Esophagus muscularis mucosa (tissue), 4 donors: ENCODE results near the gene TBC1D22A. TPM values are rescaled to one million over a fixed set of nuclear protein-coding genes. Genes with fewer than 3 reads are reported as not detected.

Experiments
- DNase-seq: peaks from one replicate; pipeline ENCODE4 v3.0.0-alpha.2; 2017; ENCODE audit errors: extremely low spot score
- H3K27ac ChIP-seq, 4 donors: fragments of 200-600 bp; sonication (generic); replicated peaks in 1 of 4; 1 replicate in 3 of 4; 2 replicates in 1 of 4; pipeline ENCODE4 v1.5.1; 2016 to 2019; ENCODE audit warnings: mild to moderate bottlenecking in 1 of 4
- H3K27me3 ChIP-seq, 4 donors: fragments of 200-600 bp; sonication (generic); one replicate each; pipeline versions ENCODE4 v1.5.1 to v1.6.0; 2016 to 2019
- H3K36me3 ChIP-seq, 4 donors: fragments of 200-600 bp; sonication (generic); one replicate each; pipeline ENCODE4 v1.5.1; 2016 to 2019
- H3K4me1 ChIP-seq, 4 donors: fragments of 200-600 bp; sonication (generic); one replicate each; pipeline ENCODE4 v1.5.1; 2016 to 2019
- H3K4me3 ChIP-seq, 4 donors: fragments of 200-600 bp; sonication (generic); 1 replicate in 2 of 4; 2 replicates in 2 of 4; pipeline ENCODE4 v1.5.1; 2016 to 2019; ENCODE audit warnings: mild to moderate bottlenecking in 4 of 4, moderate library complexity in 1 of 4
- H3K9me3 ChIP-seq, 4 donors: fragments of 200-600 bp; sonication (generic); 1 replicate in 3 of 4; 2 replicates in 1 of 4; pipeline ENCODE4 v1.5.1; 2016 to 2019
- EP300 ChIP-seq: sonication (generic); formaldehyde crosslinking; IDR thresholded peaks from one replicate; pipeline ENCODE4 v1.6.1; 2017; ENCODE audit warnings: antibody characterized with exemption
- POLR2A ChIP-seq: fragments of 450-650 bp; IDR thresholded peaks from one replicate; pipeline ENCODE4 v1.6.1; 2017; ENCODE audit warnings: antibody characterized with exemption, moderate library complexity, mild to moderate bottlenecking, low read depth
- POLR2AphosphoS5 ChIP-seq, 2 donors: sonication (generic); formaldehyde crosslinking; IDR thresholded peaks; one replicate each; pipeline ENCODE4 v1.6.1; 2017; ENCODE audit warnings: antibody characterized with exemption in 2 of 2
- WGBS: methylation state at CpG from one replicate; pipeline ENCODE4 v1.1.5; 2018; 5-methylcytosine and 5-hydroxymethylcytosine counted together
- intact Hi-C: fragments of 100-400 bp; cut with DNase I; formaldehyde crosslinking; loops from one replicate; pipeline ENCODE4 v1.15.1; 2023
- total RNA-seq, 4 donors: library from RNA; depleted of rRNA; stranded (reverse); fragments of >200 nt; gene quantifications; one replicate each; pipeline versions ENCODE4 v1.1.0 to v1.2.1, GENCODE V29; 2016
- TF ChIP-seq, protein P1 (sequence below), 3 experiments: fragments of 200-600 bp in 2 of 3; fragments of 450-650 bp in 1 of 3; sonication (generic) in 2 of 3; IDR thresholded peaks; one replicate each; pipeline ENCODE4 v1.5.1; 2017 to 2019; ENCODE audit warnings: antibody characterized with exemption in 3 of 3, mild to moderate bottlenecking in 2 of 3, moderate library complexity in 1 of 3

Gene TBC1D22A
- total RNA-seq, 4 donors from 2014 or later: 15.2 to 20.7 (median 18.8) TPM

DNA sequence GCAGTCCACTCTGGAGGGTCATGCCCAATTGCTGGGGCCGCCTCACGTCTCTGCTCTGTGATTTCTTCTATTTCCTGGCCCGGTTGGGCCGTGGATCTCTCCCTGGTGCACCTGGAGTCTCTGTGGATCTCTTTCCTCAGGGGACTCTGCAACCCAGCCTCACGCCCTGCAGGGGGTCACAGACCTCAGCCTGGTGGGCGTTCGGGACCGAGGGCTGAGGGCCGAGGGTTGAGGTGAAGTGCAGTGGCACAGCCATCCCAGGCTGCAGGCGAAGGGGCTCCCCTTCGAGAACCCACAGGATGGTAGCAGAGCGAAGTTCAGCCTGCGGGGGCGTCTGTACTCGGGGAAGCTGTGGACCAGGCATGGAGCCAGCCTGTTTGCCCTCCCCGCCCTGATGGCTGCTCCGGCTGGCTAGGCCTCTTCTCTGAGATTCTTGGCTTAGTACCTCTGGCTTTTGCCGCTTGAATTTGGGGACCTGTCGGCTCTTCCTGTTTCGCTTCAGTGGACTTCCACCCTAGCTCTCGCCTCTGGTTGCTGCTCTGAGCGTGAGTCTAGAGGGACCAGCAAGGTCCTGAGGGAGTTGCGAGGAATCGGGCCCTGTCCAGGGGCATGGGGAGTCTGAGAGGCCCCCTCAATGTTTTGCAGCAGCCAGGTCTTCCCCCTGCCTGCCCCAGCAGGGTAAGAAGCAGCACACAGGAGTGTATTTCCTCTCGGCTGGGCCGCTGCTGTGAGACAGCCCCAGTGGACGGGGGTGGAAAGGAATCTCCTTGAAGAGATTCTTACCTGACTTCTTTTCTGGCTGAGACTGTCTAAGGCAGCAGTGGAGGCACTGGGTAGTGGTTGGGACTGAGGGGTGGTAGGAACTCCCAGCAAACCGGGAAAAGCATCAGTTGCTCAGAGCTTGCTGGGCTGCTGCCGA is 140.8 kb downstream of the TBC1D22A start:
- no peak overlapping the region for H3K27ac ChIP-seq
- no peaks in the 10 kb centered on the region for H3K27me3 ChIP-seq
- intact Hi-C loops: no loop called here
- no peak overlapping the region for H3K4me3 ChIP-seq
- no peak for TF ChIP-seq EP300
- no peak for TF ChIP-seq POLR2A
- TF ChIP-seq, protein P1, sequence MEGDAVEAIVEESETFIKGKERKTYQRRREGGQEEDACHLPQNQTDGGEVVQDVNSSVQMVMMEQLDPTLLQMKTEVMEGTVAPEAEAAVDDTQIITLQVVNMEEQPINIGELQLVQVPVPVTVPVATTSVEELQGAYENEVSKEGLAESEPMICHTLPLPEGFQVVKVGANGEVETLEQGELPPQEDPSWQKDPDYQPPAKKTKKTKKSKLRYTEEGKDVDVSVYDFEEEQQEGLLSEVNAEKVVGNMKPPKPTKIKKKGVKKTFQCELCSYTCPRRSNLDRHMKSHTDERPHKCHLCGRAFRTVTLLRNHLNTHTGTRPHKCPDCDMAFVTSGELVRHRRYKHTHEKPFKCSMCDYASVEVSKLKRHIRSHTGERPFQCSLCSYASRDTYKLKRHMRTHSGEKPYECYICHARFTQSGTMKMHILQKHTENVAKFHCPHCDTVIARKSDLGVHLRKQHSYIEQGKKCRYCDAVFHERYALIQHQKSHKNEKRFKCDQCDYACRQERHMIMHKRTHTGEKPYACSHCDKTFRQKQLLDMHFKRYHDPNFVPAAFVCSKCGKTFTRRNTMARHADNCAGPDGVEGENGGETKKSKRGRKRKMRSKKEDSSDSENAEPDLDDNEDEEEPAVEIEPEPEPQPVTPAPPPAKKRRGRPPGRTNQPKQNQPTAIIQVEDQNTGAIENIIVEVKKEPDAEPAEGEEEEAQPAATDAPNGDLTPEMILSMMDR (IDR thresholded peaks at IDR 0.05): no peak
- TF ChIP-seq POLR2AphosphoS5 (IDR thresholded peaks at IDR 0.05): no peak
- WGBS: 94% methylated on average over 12 of the region's 29 CpGs
- DNase-seq: no peak
- no peaks in the 10 kb centered on the region for H3K9me3 ChIP-seq
- H3K4me1 ChIP-seq: peaks cover 0 to 10% (median 4%) of the 10 kb centered on the region in 4 donors
- peaks cover 8 to 13% (median 12%) of the 10 kb centered on the region in 4 donors for H3K36me3 ChIP-seq

DNA sequence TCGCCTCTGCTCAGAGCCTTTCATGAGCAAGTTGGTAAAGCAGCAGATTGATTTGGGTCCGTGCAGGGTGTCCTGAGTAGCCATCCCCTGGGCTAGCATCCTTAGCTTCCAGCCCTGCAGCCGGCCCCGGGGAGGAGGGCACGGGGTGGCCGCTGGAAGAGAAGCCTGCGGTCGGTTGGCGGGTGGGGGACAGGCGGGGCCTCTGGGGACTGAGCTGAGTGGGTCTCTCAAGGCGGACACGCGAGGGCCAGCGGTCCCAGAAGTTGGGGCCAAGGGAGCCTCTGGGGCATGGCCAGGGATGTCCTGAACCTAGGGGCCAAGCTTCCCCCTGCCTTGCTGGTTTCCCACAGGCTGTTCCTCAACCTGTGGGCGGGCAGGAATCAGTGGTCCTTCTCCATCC is 143.0 kb downstream of the TBC1D22A start:
- Histone ChIP-seq H3K9me3 (no peaks in the 10 kb centered on the region), H3K36me3 (peaks cover 8 to 19% (median 12%) of the 10 kb centered on the region in 4 donors), H3K27ac (no peak overlapping the region), H3K4me3 (no peak overlapping the region), H3K27me3 (no peaks in the 10 kb centered on the region), H3K4me1 (peaks cover 0 to 9% (median 4%) of the 10 kb centered on the region in 4 donors)
- no peak for TF ChIP-seq POLR2AphosphoS5 (IDR thresholded peaks at IDR 0.05)
- TF ChIP-seq, protein P1 (IDR thresholded peaks at IDR 0.05): no peak
- no peak for TF ChIP-seq EP300
- no peak for TF ChIP-seq POLR2A
- intact Hi-C loops: no loop called here
- 93% methylated on average over 13 of the region's 15 CpGs for WGBS
- DNase-seq: no peak

- no peak for DNase-seq
- TF ChIP-seq POLR2A (no peak), EP300 (no peak), POLR2AphosphoS5 (IDR thresholded peaks at IDR 0.05) (no peak)
- TF ChIP-seq, protein P1 (IDR thresholded peaks at IDR 0.05): no peak
- H3K36me3 ChIP-seq: peaks cover 8 to 19% (median 12%) of the 10 kb centered on the region in 4 donors
- H3K9me3 ChIP-seq: no peaks in the 10 kb centered on the region
- H3K4me3 ChIP-seq: no peak overlapping the region
- H3K4me1 ChIP-seq: peaks cover 0 to 5% (median 2%) of the 10 kb centered on the region in 4 donors
- WGBS: 93% methylated on average over 6 of the region's 8 CpGs
- no peak overlapping the region for H3K27ac ChIP-seq
- intact Hi-C loops: no loop called here
- H3K27me3 ChIP-seq: no peaks in the 10 kb centered on the region
Observed at GRCh38 chr22:46905834-46906233, 143.4 kb downstream of the TBC1D22A start.

- DNase-seq: no peak
- no peak overlapping the region for H3K27ac ChIP-seq
- H3K4me1 ChIP-seq: no peaks in the 10 kb centered on the region
- no peaks in the 10 kb centered on the region for H3K27me3 ChIP-seq
- TF ChIP-seq POLR2AphosphoS5 (IDR thresholded peaks at IDR 0.05): no peak
- TF ChIP-seq POLR2A: no peak
- TF ChIP-seq, protein P1 (IDR thresholded peaks at IDR 0.05): no peak
- no peak for TF ChIP-seq EP300
- H3K36me3 ChIP-seq: peaks cover 8 to 19% (median 12%) of the 10 kb centered on the region in 4 donors
- intact Hi-C loops: no loop called here
- 90% methylated on average over 18 of the region's 18 CpGs for WGBS
- H3K4me3 ChIP-seq: no peak overlapping the region
- H3K9me3 ChIP-seq: no peaks in the 10 kb centered on the region
Observed at GRCh38 chr22:46906326-46907045, 144.0 kb downstream of the TBC1D22A start.
